RWPE2 (cell line): ENCODE data around the gene CAPN2.
"Not testable (repeated sequence)": the region's sequence is repeated elsewhere in the genome, so short reads cannot be mapped to it uniquely, and the experiment has no call there.

Experiments used
- ATAC-seq: fragments of 200-7000 bp; cut with Tn5 transposase; 3 replicates; pipeline ENCODE4 v1.9.1; 2021; ENCODE audit warnings: low read depth
- DNase-seq: peaks from one replicate; pipeline ENCODE4 v3.0.0-alpha.2; 2020; ENCODE audit warnings: low spot score
- H3K27ac ChIP-seq: fragments of 450-650 bp; 2 replicates; pipeline ENCODE4 v1.5.1; 2017; ENCODE audit warnings: mild to moderate bottlenecking; ENCODE audit not compliant: poor library complexity, severe bottlenecking
- H3K27me3 ChIP-seq: fragments of 250-450 bp; sonication (Bioruptor Pico); 2 replicates; pipeline ENCODE4 v1.5.1; 2021; ENCODE audit warnings: mild to moderate bottlenecking, moderate library complexity; ENCODE audit not compliant: insufficient read depth, poor library complexity, severe bottlenecking
- H3K36me3 ChIP-seq: fragments of 250-450 bp; sonication (Bioruptor Pico); 2 replicates; pipeline ENCODE4 v1.5.1; 2020; ENCODE audit warnings: low read depth, mild to moderate bottlenecking, moderate library complexity
- H3K4me1 ChIP-seq: fragments of 250-450 bp; sonication (Bioruptor Pico); 2 replicates; pipeline ENCODE4 v1.5.1; 2021; ENCODE audit warnings: mild to moderate bottlenecking, moderate library complexity; ENCODE audit not compliant: insufficient read depth, poor library complexity, severe bottlenecking
- H3K4me3 ChIP-seq: fragments of 250-450 bp; sonication (Bioruptor Pico); 2 replicates; pipeline ENCODE4 v1.5.1; 2021; ENCODE audit warnings: mild to moderate bottlenecking, moderate library complexity; ENCODE audit not compliant: severe bottlenecking
- H3K9me3 ChIP-seq: fragments of 250-450 bp; sonication (Bioruptor Pico); 2 replicates; pipeline ENCODE4 v1.5.1; 2021; ENCODE audit warnings: mild to moderate bottlenecking, moderate library complexity; ENCODE audit not compliant: severe bottlenecking
- TF ChIP-seq, protein P1 (sequence below): fragments of 450-650 bp; IDR thresholded peaks from one replicate; pipeline ENCODE4 v1.5.1; 2017; ENCODE audit warnings: mild to moderate bottlenecking, moderate library complexity; ENCODE audit not compliant: poor library complexity, severe bottlenecking

CAPN2 gene

DNA sequence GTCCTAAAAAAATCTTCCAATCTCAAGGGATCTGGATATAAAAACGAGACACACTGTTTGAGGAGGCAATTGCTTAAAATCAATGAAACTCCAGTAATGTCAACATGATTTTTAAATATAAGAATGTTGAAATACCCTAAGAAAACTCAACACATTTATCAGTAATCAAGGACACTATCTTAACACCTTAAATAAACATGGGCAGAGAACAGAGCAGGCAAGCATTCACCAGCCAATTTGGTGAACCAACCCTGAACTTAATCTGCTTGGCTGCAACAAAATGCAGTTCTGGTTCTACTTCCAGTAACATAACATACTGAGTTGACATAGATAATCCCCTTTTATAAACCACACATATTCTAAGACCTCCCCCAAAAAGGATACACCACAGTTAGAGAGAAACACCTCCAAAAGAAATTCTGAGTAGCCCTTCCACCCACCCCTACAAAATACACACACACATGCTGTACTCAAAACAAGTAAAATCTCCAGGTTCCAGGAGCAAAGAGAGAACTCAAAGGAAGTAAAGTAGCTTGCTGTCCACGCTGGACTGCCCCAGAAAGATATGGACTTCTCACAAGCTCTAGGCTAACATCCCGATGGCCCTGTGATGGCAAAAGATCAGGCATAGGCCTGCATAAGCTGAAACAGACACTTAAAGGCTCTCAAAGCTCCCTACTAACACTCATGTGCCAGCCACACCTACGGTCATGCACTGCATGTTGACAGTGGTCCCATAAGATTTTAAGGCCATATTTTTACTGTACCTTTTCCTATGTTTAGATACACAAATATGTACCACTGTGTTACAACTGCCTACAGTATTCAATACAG lies 102.9 kb downstream of the CAPN2 start:
- no peaks in the 10 kb centered on the region for H3K36me3 ChIP-seq
- TF ChIP-seq, protein P1, sequence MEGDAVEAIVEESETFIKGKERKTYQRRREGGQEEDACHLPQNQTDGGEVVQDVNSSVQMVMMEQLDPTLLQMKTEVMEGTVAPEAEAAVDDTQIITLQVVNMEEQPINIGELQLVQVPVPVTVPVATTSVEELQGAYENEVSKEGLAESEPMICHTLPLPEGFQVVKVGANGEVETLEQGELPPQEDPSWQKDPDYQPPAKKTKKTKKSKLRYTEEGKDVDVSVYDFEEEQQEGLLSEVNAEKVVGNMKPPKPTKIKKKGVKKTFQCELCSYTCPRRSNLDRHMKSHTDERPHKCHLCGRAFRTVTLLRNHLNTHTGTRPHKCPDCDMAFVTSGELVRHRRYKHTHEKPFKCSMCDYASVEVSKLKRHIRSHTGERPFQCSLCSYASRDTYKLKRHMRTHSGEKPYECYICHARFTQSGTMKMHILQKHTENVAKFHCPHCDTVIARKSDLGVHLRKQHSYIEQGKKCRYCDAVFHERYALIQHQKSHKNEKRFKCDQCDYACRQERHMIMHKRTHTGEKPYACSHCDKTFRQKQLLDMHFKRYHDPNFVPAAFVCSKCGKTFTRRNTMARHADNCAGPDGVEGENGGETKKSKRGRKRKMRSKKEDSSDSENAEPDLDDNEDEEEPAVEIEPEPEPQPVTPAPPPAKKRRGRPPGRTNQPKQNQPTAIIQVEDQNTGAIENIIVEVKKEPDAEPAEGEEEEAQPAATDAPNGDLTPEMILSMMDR: no peak
- H3K4me1 ChIP-seq: peaks cover 10% of the 10 kb centered on the region
- H3K9me3 ChIP-seq: no peaks in the 10 kb centered on the region
- no peak for ATAC-seq
- DNase-seq: no peak
- H3K4me3 ChIP-seq: no peak overlapping the region
- no peaks in the 10 kb centered on the region for H3K27me3 ChIP-seq
- peak overlapping the region; percentile 44 for H3K27ac ChIP-seq

DNA sequence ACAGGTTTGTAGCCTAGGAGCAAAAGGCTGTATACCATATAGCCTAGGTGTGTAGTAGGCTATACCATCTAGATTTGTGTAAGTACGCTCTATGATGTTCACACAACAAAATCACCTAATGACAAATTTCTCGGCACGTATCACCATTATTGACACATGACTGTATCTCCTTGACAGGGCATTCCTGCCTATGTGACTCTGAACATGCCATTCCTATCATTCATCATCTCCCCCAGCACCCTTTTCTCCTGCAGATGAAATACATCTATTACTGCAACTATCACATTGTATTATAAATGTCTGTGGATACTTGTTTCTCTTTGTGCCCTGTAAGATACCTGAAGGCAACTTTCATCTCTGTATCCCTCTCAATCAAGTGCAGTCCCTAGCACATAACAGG lies 103.5 kb downstream of the CAPN2 start:
- no peaks in the 10 kb centered on the region for H3K36me3 ChIP-seq

DNA sequence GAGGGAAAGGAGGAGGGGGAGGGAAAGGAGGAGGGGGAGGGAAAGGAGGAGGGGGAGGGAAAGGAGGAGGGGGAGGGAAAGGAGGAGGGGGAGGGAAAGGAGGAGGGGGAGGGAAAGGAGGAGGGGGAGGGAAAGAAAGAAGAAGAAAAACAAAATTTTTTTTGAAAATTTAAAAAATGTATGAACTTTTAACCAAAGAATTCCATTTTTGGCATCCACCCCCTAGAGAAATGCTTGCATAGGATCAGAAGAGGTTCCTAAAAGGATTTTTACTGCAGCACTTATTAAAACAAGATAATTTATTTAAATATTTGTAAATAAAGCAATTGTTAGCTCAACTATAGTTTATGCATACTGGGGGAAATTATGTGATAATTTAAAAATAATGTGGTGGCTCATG lies 104.9 kb downstream of the CAPN2 start:
- ATAC-seq, H3K27ac ChIP-seq, H3K36me3 ChIP-seq, H3K4me3 ChIP-seq, H3K27me3 ChIP-seq, DNase-seq, H3K9me3 ChIP-seq, H3K4me1 ChIP-seq: not testable (repeated sequence)

More for the DNA sequence above, 103.5 kb downstream of the CAPN2 start:
- TF ChIP-seq, protein P1: no peak
- peaks cover 10% of the 10 kb centered on the region for H3K4me1 ChIP-seq
- H3K27ac ChIP-seq: peak overlapping the region; percentile 44
- no peaks in the 10 kb centered on the region for H3K9me3 ChIP-seq
- no peak overlapping the region for H3K4me3 ChIP-seq
- DNase-seq: no peak
- H3K27me3 ChIP-seq: no peaks in the 10 kb centered on the region
- ATAC-seq: peak; percentile 86

DNA sequence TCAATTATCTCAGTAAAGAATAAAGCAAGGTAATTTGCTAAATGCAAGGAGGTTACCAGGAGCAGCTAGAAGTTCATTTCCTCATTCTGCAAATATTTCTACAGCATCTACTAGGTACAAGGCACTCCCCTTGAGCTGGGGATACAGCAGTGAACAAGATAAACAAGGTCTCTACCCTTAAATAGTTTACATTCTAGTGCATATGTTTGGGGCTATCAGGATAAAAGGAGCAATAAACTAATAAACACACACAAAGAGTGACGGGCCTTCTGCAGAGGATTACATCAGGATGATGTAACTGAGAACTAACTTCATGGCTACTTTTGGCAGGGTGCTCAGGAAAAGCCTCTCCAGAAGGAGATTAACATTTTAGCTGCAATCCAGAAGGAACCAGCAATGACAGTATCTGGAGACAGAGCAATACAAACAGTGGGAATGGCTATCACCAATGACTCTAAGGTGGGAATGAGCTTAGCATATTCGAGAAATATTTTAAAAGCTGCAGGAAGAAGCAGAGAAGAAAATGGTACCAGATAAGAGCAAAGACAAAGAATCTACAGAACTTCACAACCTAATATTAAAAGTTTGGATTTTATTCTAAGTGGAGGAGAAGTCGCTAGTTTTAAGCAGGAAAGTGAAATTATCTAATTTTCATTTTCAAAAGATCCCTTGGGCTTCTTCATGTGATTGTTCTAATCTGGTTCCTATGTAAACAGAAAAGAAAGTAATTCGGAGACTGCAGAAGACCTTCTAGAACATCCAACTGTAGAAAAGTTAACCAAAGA lies 107.6 kb downstream of the CAPN2 start:
- no peaks in the 10 kb centered on the region for H3K36me3 ChIP-seq
- H3K4me3 ChIP-seq: no peak overlapping the region
- TF ChIP-seq, protein P1: no peak
- H3K4me1 ChIP-seq: peaks cover 10% of the 10 kb centered on the region
- H3K9me3 ChIP-seq: no peaks in the 10 kb centered on the region
- H3K27ac ChIP-seq: no peak overlapping the region
- DNase-seq (no peak), ATAC-seq (no peak)
- no peaks in the 10 kb centered on the region for H3K27me3 ChIP-seq

DNA sequence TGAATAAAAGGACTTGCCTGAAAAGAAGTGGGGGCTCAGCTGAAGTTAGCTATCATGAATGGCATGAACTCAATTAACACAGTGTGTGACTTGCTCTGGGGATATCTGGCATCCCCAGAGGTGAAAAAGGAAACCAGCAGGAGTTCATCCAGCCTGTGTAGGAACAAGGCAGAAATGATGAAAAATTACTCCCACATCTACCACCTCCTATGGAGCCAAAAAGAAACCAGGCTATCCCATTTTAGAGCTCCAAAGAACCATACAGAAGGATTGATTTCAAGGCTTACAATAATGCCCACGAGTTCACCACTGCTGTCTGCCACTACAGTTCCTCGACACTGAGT lies 108.1 kb downstream of the CAPN2 start:
- no peaks in the 10 kb centered on the region for H3K27me3 ChIP-seq
- ATAC-seq (no peak), DNase-seq (no peak)
- H3K36me3 ChIP-seq: no peaks in the 10 kb centered on the region
- TF ChIP-seq, protein P1: no peak
- no peak overlapping the region for H3K27ac ChIP-seq
- H3K9me3 ChIP-seq: no peaks in the 10 kb centered on the region
- no peak overlapping the region for H3K4me3 ChIP-seq
- peaks cover 10% of the 10 kb centered on the region for H3K4me1 ChIP-seq
